T-helper 17 cell (primary cell): Measurements from ENCODE around the gene HIVEP3. TPM values are rescaled to one million over a fixed set of nuclear protein-coding genes. Genes with fewer than 3 reads are reported as not detected.

Source experiments
- ATAC-seq: fragments of 150-1000 bp; cut with Tn5 transposase; 2 replicates; pipeline ENCODE4 v1.10.0; 2021; ENCODE audit warnings: mild to moderate bottlenecking, moderate library complexity
- DNase-seq, 3 donors: peaks; one replicate each; pipeline versions ENCODE4 v3.0.0 to v3.0.0-alpha.2; 2020 to 2021
- H3K9me3 ChIP-seq: one replicate; pipeline ENCODE4 v1.7.0; 2013; ENCODE audit warnings: low read length, mild to moderate bottlenecking; ENCODE audit not compliant: control insufficient read depth, poor library complexity, severe bottlenecking
- H3K27ac Mint-ChIP-seq: one replicate; pipeline ENCODE4 v1.8.0; 2022; ENCODE audit warnings: mild to moderate bottlenecking, moderate library complexity, mixed read lengths
- H3K27me3 Mint-ChIP-seq: one replicate; pipeline ENCODE4 v1.8.0; 2022; ENCODE audit warnings: mixed read lengths
- H3K36me3 Mint-ChIP-seq: one replicate; pipeline ENCODE4 v1.8.0; 2022; ENCODE audit warnings: low read depth, mixed read lengths
- H3K4me1 Mint-ChIP-seq: one replicate; pipeline ENCODE4 v1.8.0; 2022; ENCODE audit warnings: mild to moderate bottlenecking, mixed read lengths
- H3K4me3 Mint-ChIP-seq: one replicate; pipeline ENCODE4 v1.8.0; 2022; ENCODE audit warnings: mild to moderate bottlenecking, moderate library complexity, mixed read lengths
- total RNA-seq, 4 donors: library from RNA in 2 of 4; stranded (reverse) in 2 of 4; gene quantifications; one replicate each; pipeline ENCODE4 v1.2.3 and lab custom pipeline; 2022 to 2026

The HIVEP3 gene
- total RNA-seq, 2 donors from 2014 or later = 11.1 to 13.9 TPM

- Mint-ChIP-seq H3K4me3 (no peak overlapping the region), H3K36me3 (peaks cover 3% of the 10 kb centered on the region), H3K27ac (no peak overlapping the region), H3K4me1 (peaks cover 6% of the 10 kb centered on the region), H3K27me3 (peaks cover 33% of the 10 kb centered on the region)
- ATAC-seq = no peak
- DNase-seq = no peak
- H3K9me3 ChIP-seq = no peaks in the 10 kb centered on the region
These were observed 432.2 kb downstream of the HIVEP3 start for GRCh38 chr1:41486371-41487125.

- Mint-ChIP-seq H3K4me3 (no peak overlapping the region), H3K4me1 (peaks cover 6% of the 10 kb centered on the region), H3K27ac (no peak overlapping the region), H3K36me3 (peaks cover 3% of the 10 kb centered on the region), H3K27me3 (peaks cover 33% of the 10 kb centered on the region)
- H3K9me3 ChIP-seq = no peaks in the 10 kb centered on the region
- ATAC-seq (no peak), DNase-seq (no peak)
These were observed 432.7 kb downstream of the HIVEP3 start for GRCh38 chr1:41486053-41486370.

- Mint-ChIP-seq H3K4me1 (peaks cover 6% of the 10 kb centered on the region), H3K4me3 (no peak overlapping the region)
- no peaks in the 10 kb centered on the region for H3K9me3 ChIP-seq
These were observed 433.1 kb downstream of the HIVEP3 start for GRCh38 chr1:41485605-41486004.

GRCh38 chr1:41484402-41485241 lies 434.1 kb downstream of the HIVEP3 start, which contains the start of gene EDN2:
TSS of gene EDN2 (minus strand) at chr1:41484683. CDS start at chr1:41484601, 82 bp downstream.
- ATAC-seq (no peak), DNase-seq (no peak)
- Mint-ChIP-seq H3K4me1 (peaks cover 6% of the 10 kb centered on the region), H3K27me3 (peaks cover 37% of the 10 kb centered on the region), H3K27ac (no peak within 1 kb of the TSS), H3K36me3 (peaks cover 3% of the 10 kb centered on the region), H3K4me3 (no peak within 1 kb of the TSS)
- no peaks in the 10 kb centered on the region for H3K9me3 ChIP-seq

More at GRCh38 chr1:41485605-41486004, 433.1 kb downstream of the HIVEP3 start:
- peaks cover 3% of the 10 kb centered on the region for H3K36me3 Mint-ChIP-seq
- peaks cover 33% of the 10 kb centered on the region for H3K27me3 Mint-ChIP-seq
- no peak overlapping the region for H3K27ac Mint-ChIP-seq
- DNase-seq = no peak
- ATAC-seq = no peak

- H3K36me3 Mint-ChIP-seq = peaks cover 3% of the 10 kb centered on the region
- DNase-seq (no peak), ATAC-seq (no peak)
- H3K4me1 Mint-ChIP-seq = peaks cover 6% of the 10 kb centered on the region
- H3K4me3 Mint-ChIP-seq = no peak overlapping the region
- peaks cover 38% of the 10 kb centered on the region for H3K27me3 Mint-ChIP-seq
- H3K9me3 ChIP-seq = no peaks in the 10 kb centered on the region
- H3K27ac Mint-ChIP-seq = no peak overlapping the region
These were observed 434.7 kb downstream of the HIVEP3 start for GRCh38 chr1:41483960-41484401.

GRCh38 chr1:41483001-41483850 lies 435.5 kb downstream of the HIVEP3 start:
- DNase-seq (no peak), ATAC-seq (no peak)
- no peak overlapping the region for H3K27ac Mint-ChIP-seq
- no peaks in the 10 kb centered on the region for H3K9me3 ChIP-seq
- H3K27me3 Mint-ChIP-seq = peaks cover 38% of the 10 kb centered on the region
- H3K36me3 Mint-ChIP-seq = peaks cover 3% of the 10 kb centered on the region
- H3K4me3 Mint-ChIP-seq = no peak overlapping the region
- H3K4me1 Mint-ChIP-seq = peaks cover 6% of the 10 kb centered on the region

GRCh38 chr1:41482001-41482765 lies 436.5 kb downstream of the HIVEP3 start:
- H3K9me3 ChIP-seq = no peaks in the 10 kb centered on the region
- peaks cover 3% of the 10 kb centered on the region for H3K36me3 Mint-ChIP-seq
- no peak overlapping the region for H3K27ac Mint-ChIP-seq
- H3K4me1 Mint-ChIP-seq = peaks cover 9% of the 10 kb centered on the region
- DNase-seq (no peak), ATAC-seq (no peak)
- no peak overlapping the region for H3K4me3 Mint-ChIP-seq
- peaks cover 36% of the 10 kb centered on the region for H3K27me3 Mint-ChIP-seq

- ATAC-seq = no peak
These were observed 437.5 kb downstream of the HIVEP3 start for GRCh38 chr1:41481109-41481775.

GRCh38 chr1:41480204-41481108 lies 438.3 kb downstream of the HIVEP3 start:
- Mint-ChIP-seq H3K4me1 (peaks cover 5% of the 10 kb centered on the region), H3K27me3 (peaks cover 21% of the 10 kb centered on the region), H3K27ac (no peak overlapping the region), H3K4me3 (no peak overlapping the region), H3K36me3 (no peaks in the 10 kb centered on the region)
- ATAC-seq (no peak), DNase-seq (no peak)
- H3K9me3 ChIP-seq = no peaks in the 10 kb centered on the region

More at GRCh38 chr1:41481109-41481775, 437.5 kb downstream of the HIVEP3 start:
- no peak overlapping the region for H3K27ac Mint-ChIP-seq
- DNase-seq = no peak
- H3K36me3 Mint-ChIP-seq = no peaks in the 10 kb centered on the region
- H3K4me1 Mint-ChIP-seq = peaks cover 5% of the 10 kb centered on the region
- H3K4me3 Mint-ChIP-seq = no peak overlapping the region
- H3K9me3 ChIP-seq = no peaks in the 10 kb centered on the region
- H3K27me3 Mint-ChIP-seq = peaks cover 26% of the 10 kb centered on the region

GRCh38 chr1:41479808-41480160 lies 438.9 kb downstream of the HIVEP3 start:
- Mint-ChIP-seq H3K27ac (no peak overlapping the region), H3K36me3 (no peaks in the 10 kb centered on the region), H3K4me3 (no peak overlapping the region), H3K27me3 (peaks cover 21% of the 10 kb centered on the region), H3K4me1 (peaks cover 5% of the 10 kb centered on the region)
- ATAC-seq (no peak), DNase-seq (no peak)
- H3K9me3 ChIP-seq = no peaks in the 10 kb centered on the region

GRCh38 chr1:41479000-41479807 lies 439.5 kb downstream of the HIVEP3 start:
- peaks cover 5% of the 10 kb centered on the region for H3K4me1 Mint-ChIP-seq
- H3K27ac Mint-ChIP-seq = no peak overlapping the region
- DNase-seq (no peak), ATAC-seq (no peak)
- no peaks in the 10 kb centered on the region for H3K9me3 ChIP-seq
- no peaks in the 10 kb centered on the region for H3K36me3 Mint-ChIP-seq
- H3K4me3 Mint-ChIP-seq = no peak overlapping the region
- peaks cover 19% of the 10 kb centered on the region for H3K27me3 Mint-ChIP-seq
